ENCODE results near the gene CDH22.

The CDH22 gene

GRCh38 chr20:46268131-46268614, 40.1 kb downstream of the CDH22 start:
- no peaks in the 10 kb centered on the region; the same call in 1 of the 2 replicates for H3K27me3 ChIP-seq (ENCODE audit: control insufficient read depth, insufficient read depth, low read length)
- WGBS (ENCODE audit: insufficient coverage, insufficient read length): no CpG with 5 or more reads among the region's 19 CpGs
- peaks cover 2% of the 10 kb centered on the region; the same call in 1 of the 2 replicates for H3K4me1 ChIP-seq (ENCODE audit: control insufficient read depth, insufficient read depth, low read length)
- H3K4me3 ChIP-seq (ENCODE audit: low read length): no peak overlapping the region
- no peak overlapping the region for H3K27ac ChIP-seq (ENCODE audit: low read length)
- DNase-seq (ENCODE audit: low read depth, low spot score): no peak
- H3K36me3 ChIP-seq (ENCODE audit: control insufficient read depth, insufficient read depth, low read length): no peaks in the 10 kb centered on the region
- H3K9me3 ChIP-seq (ENCODE audit: control insufficient read depth, insufficient read depth, low read length): no peaks in the 10 kb centered on the region

DNA sequence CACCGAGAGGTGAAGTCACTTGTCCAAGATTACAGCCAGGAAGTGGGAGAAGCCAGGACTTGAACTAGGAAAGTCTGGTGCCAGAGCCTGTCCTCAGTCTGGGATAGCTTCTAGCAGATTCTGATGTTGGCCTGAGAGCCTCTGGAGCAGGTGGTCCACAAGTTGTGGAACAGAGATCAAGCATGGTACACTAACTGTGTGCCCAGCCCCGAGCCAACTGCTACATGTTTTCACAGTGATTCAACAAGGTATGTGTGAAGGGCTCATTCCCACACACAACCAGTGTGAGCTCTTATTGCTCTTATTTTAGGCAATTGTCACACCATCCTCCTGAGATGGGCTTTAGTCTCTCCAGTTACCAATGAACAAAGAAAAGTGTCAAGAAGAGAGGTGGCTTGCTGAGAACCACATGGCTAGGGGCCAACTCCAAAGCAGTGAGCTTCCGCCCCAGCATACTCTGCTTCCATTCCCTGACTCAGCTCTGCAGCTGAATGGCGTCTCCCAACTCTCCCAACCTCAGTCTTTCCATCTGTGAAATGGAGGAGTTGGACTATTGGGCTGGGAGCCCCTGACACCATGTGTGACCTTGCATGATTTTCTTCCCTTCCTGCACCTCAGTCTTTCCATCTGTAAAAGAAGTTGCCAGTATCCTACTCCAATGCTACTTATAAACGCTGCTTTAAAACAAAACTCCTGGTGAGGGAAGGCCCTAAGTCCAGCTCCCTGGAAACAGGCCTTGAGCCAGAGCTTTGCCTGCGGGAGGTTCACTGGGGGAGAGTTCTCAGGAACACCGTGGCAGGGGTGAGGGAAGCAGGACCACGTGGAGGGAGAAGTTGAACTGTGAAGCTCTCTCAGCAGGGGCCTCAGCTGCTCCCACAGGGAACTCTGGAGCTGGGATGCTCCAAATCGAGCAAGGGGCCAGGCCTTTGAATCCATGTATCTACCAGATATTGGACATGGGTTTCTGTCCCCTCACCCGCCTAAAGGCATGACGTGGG, 40.9 kb downstream of the CDH22 start:
- Histone ChIP-seq H3K27ac (ENCODE audit: low read length) (no peak overlapping the region), H3K27me3 (ENCODE audit: control insufficient read depth, insufficient read depth, low read length) (no peaks in the 10 kb centered on the region), H3K4me3 (ENCODE audit: low read length) (no peak overlapping the region), H3K36me3 (ENCODE audit: control insufficient read depth, insufficient read depth, low read length) (no peaks in the 10 kb centered on the region), H3K4me1 (ENCODE audit: control insufficient read depth, insufficient read depth, low read length) (peaks cover 2% of the 10 kb centered on the region; the same call in 1 of the 2 replicates), H3K9me3 (ENCODE audit: control insufficient read depth, insufficient read depth, low read length) (no peaks in the 10 kb centered on the region)
- WGBS (ENCODE audit: insufficient coverage, insufficient read length): no CpG with 5 or more reads among the region's 11 CpGs
- no peak for DNase-seq (ENCODE audit: low read depth, low spot score)

DNA sequence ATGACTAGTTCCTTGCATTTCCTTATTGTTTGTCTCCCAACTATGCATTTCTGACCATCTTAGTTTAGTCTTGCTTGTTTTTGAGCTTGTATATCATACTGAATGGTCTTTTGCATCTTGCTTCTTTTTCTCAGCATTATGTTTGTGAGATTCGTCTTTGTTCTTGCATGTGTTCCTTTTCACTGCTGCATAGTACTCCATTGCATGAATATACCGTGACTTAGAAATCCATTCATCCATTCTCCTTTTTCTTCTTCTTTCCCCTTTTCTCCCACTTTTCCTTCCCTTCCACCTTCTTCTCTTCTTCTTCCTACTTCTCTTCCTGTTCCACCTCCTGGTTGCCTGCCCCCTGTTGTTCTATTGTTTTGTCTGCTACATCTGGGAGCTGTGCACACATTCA, 42.8 kb downstream of the CDH22 start:
- DNase-seq (ENCODE audit: low read depth, low spot score): no peak
- peaks cover 2% of the 10 kb centered on the region; the same call in 1 of the 2 replicates for H3K4me1 ChIP-seq (ENCODE audit: control insufficient read depth, insufficient read depth, low read length)
- no peak overlapping the region for H3K27ac ChIP-seq (ENCODE audit: low read length)
- H3K4me3 ChIP-seq (ENCODE audit: low read length): no peak overlapping the region
- H3K9me3 ChIP-seq (ENCODE audit: control insufficient read depth, insufficient read depth, low read length): no peaks in the 10 kb centered on the region
- no CpG with 5 or more reads among the region's 2 CpGs for WGBS (ENCODE audit: insufficient coverage, insufficient read length)
- H3K27me3 ChIP-seq (ENCODE audit: control insufficient read depth, insufficient read depth, low read length): no peaks in the 10 kb centered on the region
- H3K36me3 ChIP-seq (ENCODE audit: control insufficient read depth, insufficient read depth, low read length): no peaks in the 10 kb centered on the region

- Histone ChIP-seq H3K4me1 (ENCODE audit: control insufficient read depth, insufficient read depth, low read length) (peaks cover 2% of the 10 kb centered on the region; the same call in 1 of the 2 replicates), H3K36me3 (ENCODE audit: control insufficient read depth, insufficient read depth, low read length) (no peaks in the 10 kb centered on the region), H3K4me3 (ENCODE audit: low read length) (no peak overlapping the region), H3K9me3 (ENCODE audit: control insufficient read depth, insufficient read depth, low read length) (no peaks in the 10 kb centered on the region), H3K27ac (ENCODE audit: low read length) (no peak overlapping the region), H3K27me3 (ENCODE audit: control insufficient read depth, insufficient read depth, low read length) (no peaks in the 10 kb centered on the region)
- WGBS (ENCODE audit: insufficient coverage, insufficient read length): no CpG with 5 or more reads among the region's 26 CpGs
- no peak for DNase-seq (ENCODE audit: low read depth, low spot score)
These were observed 43.7 kb downstream of the CDH22 start for GRCh38 chr20:46264391-46265266.

- H3K9me3 ChIP-seq (ENCODE audit: control insufficient read depth, insufficient read depth, low read length): no peaks in the 10 kb centered on the region
- no peak for DNase-seq (ENCODE audit: low read depth, low spot score)
- H3K4me1 ChIP-seq (ENCODE audit: control insufficient read depth, insufficient read depth, low read length): no peaks in the 10 kb centered on the region
- no CpG with 5 or more reads among the region's 12 CpGs for WGBS (ENCODE audit: insufficient coverage, insufficient read length)
- H3K27ac ChIP-seq (ENCODE audit: low read length): no peak overlapping the region
- H3K36me3 ChIP-seq (ENCODE audit: control insufficient read depth, insufficient read depth, low read length): no peaks in the 10 kb centered on the region
- no peak overlapping the region for H3K4me3 ChIP-seq (ENCODE audit: low read length)
- no peaks in the 10 kb centered on the region for H3K27me3 ChIP-seq (ENCODE audit: control insufficient read depth, insufficient read depth, low read length)
These were observed 46.6 kb downstream of the CDH22 start for GRCh38 chr20:46261456-46262253.

GRCh38 chr20:46260936-46261454, 47.3 kb downstream of the CDH22 start:
- no peaks in the 10 kb centered on the region for H3K36me3 ChIP-seq (ENCODE audit: control insufficient read depth, insufficient read depth, low read length)
- H3K4me1 ChIP-seq (ENCODE audit: control insufficient read depth, insufficient read depth, low read length): no peaks in the 10 kb centered on the region
- H3K9me3 ChIP-seq (ENCODE audit: control insufficient read depth, insufficient read depth, low read length): no peaks in the 10 kb centered on the region
- no CpG with 5 or more reads among the region's 1 CpG for WGBS (ENCODE audit: insufficient coverage, insufficient read length)
- no peak for DNase-seq (ENCODE audit: low read depth, low spot score)
- no peak overlapping the region for H3K4me3 ChIP-seq (ENCODE audit: low read length)
- no peak overlapping the region for H3K27ac ChIP-seq (ENCODE audit: low read length)
- no peaks in the 10 kb centered on the region for H3K27me3 ChIP-seq (ENCODE audit: control insufficient read depth, insufficient read depth, low read length)

DNA sequence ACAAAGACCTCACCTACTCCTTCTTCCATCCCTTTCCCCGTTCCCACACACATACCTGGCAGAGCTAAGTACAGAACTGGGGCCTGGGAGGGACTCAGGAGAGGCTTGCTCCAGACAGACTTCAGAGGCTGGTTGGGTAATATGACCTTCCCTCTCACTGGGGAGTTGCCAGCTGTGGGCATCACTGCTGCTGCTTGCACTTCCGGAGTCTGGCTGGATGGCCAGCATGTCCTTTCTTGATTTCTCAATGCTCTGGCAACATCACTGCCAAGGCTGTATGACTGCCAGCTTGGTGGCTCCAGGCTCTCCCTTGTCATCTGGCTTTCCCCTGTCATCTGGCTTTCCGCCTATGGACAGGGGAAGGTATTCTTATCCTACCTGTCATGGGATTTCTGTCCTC, 47.8 kb downstream of the CDH22 start:
- Histone ChIP-seq H3K4me1 (ENCODE audit: control insufficient read depth, insufficient read depth, low read length) (no peaks in the 10 kb centered on the region), H3K4me3 (ENCODE audit: low read length) (no peak overlapping the region), H3K27ac (ENCODE audit: low read length) (no peak overlapping the region), H3K9me3 (ENCODE audit: control insufficient read depth, insufficient read depth, low read length) (no peaks in the 10 kb centered on the region), H3K36me3 (ENCODE audit: control insufficient read depth, insufficient read depth, low read length) (no peaks in the 10 kb centered on the region), H3K27me3 (ENCODE audit: control insufficient read depth, insufficient read depth, low read length) (no peaks in the 10 kb centered on the region)
- DNase-seq (ENCODE audit: low read depth, low spot score): no peak
- WGBS (ENCODE audit: insufficient coverage, insufficient read length): no CpG with 5 or more reads among the region's 3 CpGs

- WGBS (ENCODE audit: insufficient coverage, insufficient read length): no CpG with 5 or more reads among the region's 1 CpG
- H3K27me3 ChIP-seq (ENCODE audit: control insufficient read depth, insufficient read depth, low read length): no peaks in the 10 kb centered on the region
- no peak overlapping the region for H3K27ac ChIP-seq (ENCODE audit: low read length)
- no peaks in the 10 kb centered on the region for H3K9me3 ChIP-seq (ENCODE audit: control insufficient read depth, insufficient read depth, low read length)
- DNase-seq (ENCODE audit: low read depth, low spot score): no peak
- no peaks in the 10 kb centered on the region for H3K36me3 ChIP-seq (ENCODE audit: control insufficient read depth, insufficient read depth, low read length)
- H3K4me1 ChIP-seq (ENCODE audit: control insufficient read depth, insufficient read depth, low read length): no peaks in the 10 kb centered on the region
- no peak overlapping the region for H3K4me3 ChIP-seq (ENCODE audit: low read length)
These were observed 48.9 kb downstream of the CDH22 start for GRCh38 chr20:46259260-46259859.

GRCh38 chr20:46257887-46258286, 50.4 kb downstream of the CDH22 start:
- DNase-seq (ENCODE audit: low read depth, low spot score): no peak
- Histone ChIP-seq H3K4me1 (ENCODE audit: control insufficient read depth, insufficient read depth, low read length) (no peaks in the 10 kb centered on the region), H3K4me3 (ENCODE audit: low read length) (no peak overlapping the region), H3K27me3 (ENCODE audit: control insufficient read depth, insufficient read depth, low read length) (0 out of 2 replicates have a peak, but pooled peaks cover 1% of the 10 kb centered on the region), H3K36me3 (ENCODE audit: control insufficient read depth, insufficient read depth, low read length) (no peaks in the 10 kb centered on the region), H3K9me3 (ENCODE audit: control insufficient read depth, insufficient read depth, low read length) (no peaks in the 10 kb centered on the region), H3K27ac (ENCODE audit: low read length) (no peak overlapping the region)
- no CpG with 5 or more reads among the region's 4 CpGs for WGBS (ENCODE audit: insufficient coverage, insufficient read length)
